ENCODE results near the gene GBA3.

DNA sequence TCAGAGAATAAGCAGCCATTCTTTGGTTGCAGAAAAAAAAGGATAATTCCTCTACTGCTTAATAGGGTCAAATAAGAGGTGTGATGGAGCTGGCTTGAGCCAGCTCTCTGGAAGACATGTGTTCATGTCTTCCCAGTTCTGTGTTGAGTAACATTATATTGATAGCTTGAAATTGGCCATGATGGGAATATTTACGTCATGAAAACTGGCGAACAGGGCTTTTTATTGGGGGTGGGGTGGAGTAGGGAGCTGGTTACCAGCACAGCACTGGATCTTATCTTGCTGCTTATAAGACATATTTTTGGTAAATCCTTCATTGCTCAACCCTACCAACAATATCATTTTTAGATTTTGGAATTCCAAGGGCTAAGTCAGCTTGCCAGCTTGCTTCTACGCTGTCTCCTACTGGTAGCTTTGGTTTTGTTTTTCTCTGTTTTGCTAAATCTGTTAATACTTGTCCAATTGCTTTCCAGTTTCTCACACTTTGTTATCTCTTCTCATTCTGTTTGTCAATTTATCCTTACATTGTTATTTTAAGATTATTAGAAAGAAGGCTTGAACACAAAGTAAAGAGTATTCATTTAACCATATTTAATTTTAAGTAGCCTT, 25.3 kb upstream of the GBA3 start:
- TF ChIP-seq POLR2A (IDR thresholded peaks at IDR 0.05) (no peak), CTCF (IDR thresholded peaks at IDR 0.05) (no peak)
